ENCODE data around the gene GAB2.

The GAB2 gene

DNA sequence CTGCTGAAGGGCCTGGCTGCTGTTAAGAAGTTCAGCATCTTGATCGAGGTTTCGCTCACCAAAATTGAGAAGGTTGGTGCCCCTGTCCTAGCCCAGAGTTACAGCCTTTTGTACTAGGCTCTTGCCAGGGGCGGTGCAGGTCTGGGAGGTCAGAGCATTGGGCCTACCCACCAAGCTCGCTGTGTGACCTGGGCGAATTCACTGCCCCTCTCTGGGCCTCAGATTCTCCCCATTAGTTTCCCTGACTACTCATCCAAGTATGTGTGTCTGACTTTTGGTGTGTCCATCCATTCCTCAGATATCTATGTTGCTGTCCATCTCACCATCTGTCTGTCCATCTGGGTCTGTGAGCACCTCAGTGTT, 218.0 kb downstream of the GAB2 start:
- no peak overlapping the region for H3K9ac ChIP-seq
- H3K79me2 ChIP-seq: peaks cover 3% of the 10 kb centered on the region
- TF ChIP-seq CTCF (IDR thresholded peaks at IDR 0.05): no peak
- no peaks in the 10 kb centered on the region for H3K4me1 ChIP-seq
- no peaks in the 10 kb centered on the region for H3K27me3 ChIP-seq (ENCODE audit: control insufficient read depth, insufficient read depth, low read length)
- H3K9me3 ChIP-seq (ENCODE audit: control insufficient read depth, low read length): no peaks in the 10 kb centered on the region
- no peak overlapping the region for H3K27ac ChIP-seq
- H3K4me3 ChIP-seq (ENCODE audit: low read depth, low read length): no peak overlapping the region
- no peak overlapping the region for H2AFZ ChIP-seq
- no peaks in the 10 kb centered on the region for H3K36me3 ChIP-seq (ENCODE audit: control insufficient read depth, insufficient read depth, low read length)
- H3K4me2 ChIP-seq (ENCODE audit: low read length): no peak overlapping the region

- Histone ChIP-seq H3K9me3 (ENCODE audit: control insufficient read depth, low read length) (no peaks in the 10 kb centered on the region), H3K4me2 (ENCODE audit: low read length) (no peak overlapping the region), H3K36me3 (ENCODE audit: control insufficient read depth, insufficient read depth, low read length) (no peaks in the 10 kb centered on the region), H3K79me2 (peaks cover 5% of the 10 kb centered on the region), H3K4me1 (no peaks in the 10 kb centered on the region), H3K27me3 (ENCODE audit: control insufficient read depth, insufficient read depth, low read length) (no peaks in the 10 kb centered on the region), H2AFZ (no peak overlapping the region), H3K27ac (no peak overlapping the region), H3K4me3 (ENCODE audit: low read depth, low read length) (no peak overlapping the region), H3K9ac (no peak overlapping the region)
- no peak for TF ChIP-seq CTCF (IDR thresholded peaks at IDR 0.05)
These were observed 218.5 kb downstream of the GAB2 start for GRCh38 chr11:78199015-78199652.

DNA sequence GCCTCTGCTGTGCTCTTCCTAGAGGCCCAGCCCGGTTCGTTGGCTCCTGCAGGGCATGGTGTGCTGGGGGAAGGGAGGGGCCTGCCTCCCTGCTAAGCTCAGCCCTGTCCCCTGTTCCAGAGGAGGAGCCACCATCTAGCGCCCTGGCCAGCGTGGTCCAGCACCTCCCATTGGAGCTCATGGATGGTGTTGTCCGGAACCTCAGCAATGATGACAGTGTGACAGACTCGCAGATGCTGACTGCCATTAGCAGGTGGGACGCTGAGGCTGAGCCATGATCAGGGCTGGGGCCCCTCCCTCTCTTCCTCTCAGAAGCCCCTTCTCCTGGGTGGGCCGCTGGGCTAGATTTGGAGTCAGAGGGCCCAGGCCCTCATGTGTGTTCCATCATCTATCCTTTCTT, 219.8 kb downstream of the GAB2 start:
- Histone ChIP-seq H3K9ac (no peak overlapping the region), H2AFZ (no peak overlapping the region), H3K36me3 (ENCODE audit: control insufficient read depth, insufficient read depth, low read length) (no peaks in the 10 kb centered on the region), H3K27ac (no peak overlapping the region), H3K9me3 (ENCODE audit: control insufficient read depth, low read length) (no peaks in the 10 kb centered on the region), H3K4me2 (ENCODE audit: low read length) (no peak overlapping the region), H3K79me2 (peaks cover 11% of the 10 kb centered on the region), H3K4me3 (ENCODE audit: low read depth, low read length) (no peak overlapping the region), H3K4me1 (peaks cover under 1% of the 10 kb centered on the region), H3K27me3 (ENCODE audit: control insufficient read depth, insufficient read depth, low read length) (no peaks in the 10 kb centered on the region)
- TF ChIP-seq CTCF (IDR thresholded peaks at IDR 0.05): no peak

GRCh38 chr11:78196661-78197091, 220.9 kb downstream of the GAB2 start:
- Histone ChIP-seq H3K4me1 (peaks cover 6% of the 10 kb centered on the region), H3K79me2 (peaks cover 13% of the 10 kb centered on the region), H3K9ac (no peak overlapping the region), H3K27me3 (ENCODE audit: control insufficient read depth, insufficient read depth, low read length) (no peaks in the 10 kb centered on the region), H3K4me3 (ENCODE audit: low read depth, low read length) (no peak overlapping the region), H3K9me3 (ENCODE audit: control insufficient read depth, low read length) (no peaks in the 10 kb centered on the region), H3K4me2 (ENCODE audit: low read length) (no peak overlapping the region), H2AFZ (no peak overlapping the region), H3K27ac (no peak overlapping the region), H3K36me3 (ENCODE audit: control insufficient read depth, insufficient read depth, low read length) (no peaks in the 10 kb centered on the region)
- TF ChIP-seq CTCF (IDR thresholded peaks at IDR 0.05): no peak

GRCh38 chr11:78195917-78196560, 221.6 kb downstream of the GAB2 start:
- H3K27me3 ChIP-seq (ENCODE audit: control insufficient read depth, insufficient read depth, low read length): no peaks in the 10 kb centered on the region
- no peak overlapping the region for H2AFZ ChIP-seq
- peaks cover 13% of the 10 kb centered on the region for H3K79me2 ChIP-seq
- no peak overlapping the region for H3K9ac ChIP-seq
- no peaks in the 10 kb centered on the region for H3K9me3 ChIP-seq (ENCODE audit: control insufficient read depth, low read length)
- H3K4me2 ChIP-seq (ENCODE audit: low read length): no peak overlapping the region
- no peak overlapping the region for H3K4me3 ChIP-seq (ENCODE audit: low read depth, low read length)
- peaks cover 6% of the 10 kb centered on the region for H3K4me1 ChIP-seq
- TF ChIP-seq CTCF (IDR thresholded peaks at IDR 0.05): no peak
- H3K27ac ChIP-seq: no peak overlapping the region
- H3K36me3 ChIP-seq (ENCODE audit: control insufficient read depth, insufficient read depth, low read length): no peaks in the 10 kb centered on the region
